ENCODE data around the gene MYO16. TPM values are rescaled to one million over a fixed set of nuclear protein-coding genes. Genes with fewer than 3 reads are reported as not detected.

Gene MYO16
- total and polyA plus RNA-seq, 12 donors, result 0.56 to 2.4 (median 1.4) TPM

GRCh38 chr13:109172136-109172535 is 542.7 kb downstream of the MYO16 start:
- no peaks in the 10 kb centered on the region for H3K9me3 ChIP-seq (replicated peaks in 1 of 3)
- no peak overlapping the region for H3K27ac ChIP-seq
- no peak for TF ChIP-seq POLR2A (IDR thresholded peaks at IDR 0.05)
- TF ChIP-seq, protein P1, sequence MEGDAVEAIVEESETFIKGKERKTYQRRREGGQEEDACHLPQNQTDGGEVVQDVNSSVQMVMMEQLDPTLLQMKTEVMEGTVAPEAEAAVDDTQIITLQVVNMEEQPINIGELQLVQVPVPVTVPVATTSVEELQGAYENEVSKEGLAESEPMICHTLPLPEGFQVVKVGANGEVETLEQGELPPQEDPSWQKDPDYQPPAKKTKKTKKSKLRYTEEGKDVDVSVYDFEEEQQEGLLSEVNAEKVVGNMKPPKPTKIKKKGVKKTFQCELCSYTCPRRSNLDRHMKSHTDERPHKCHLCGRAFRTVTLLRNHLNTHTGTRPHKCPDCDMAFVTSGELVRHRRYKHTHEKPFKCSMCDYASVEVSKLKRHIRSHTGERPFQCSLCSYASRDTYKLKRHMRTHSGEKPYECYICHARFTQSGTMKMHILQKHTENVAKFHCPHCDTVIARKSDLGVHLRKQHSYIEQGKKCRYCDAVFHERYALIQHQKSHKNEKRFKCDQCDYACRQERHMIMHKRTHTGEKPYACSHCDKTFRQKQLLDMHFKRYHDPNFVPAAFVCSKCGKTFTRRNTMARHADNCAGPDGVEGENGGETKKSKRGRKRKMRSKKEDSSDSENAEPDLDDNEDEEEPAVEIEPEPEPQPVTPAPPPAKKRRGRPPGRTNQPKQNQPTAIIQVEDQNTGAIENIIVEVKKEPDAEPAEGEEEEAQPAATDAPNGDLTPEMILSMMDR (IDR thresholded peaks at IDR 0.05), result no peak
- H3K4me1 ChIP-seq (replicated peaks in 1 of 2), result no peaks in the 10 kb centered on the region
- 69 to 74% (median 71%) methylated on average over 2 of the region's 2 CpGs for WGBS, 4 donors
- intact Hi-C loops (cut with DNase I), result no loop called here
- H3K27me3 ChIP-seq, result no peaks in the 10 kb centered on the region
- no peak for DNase-seq
- H3K36me3 ChIP-seq (replicated peaks in 1 of 2), result no peaks in the 10 kb centered on the region
- no peak overlapping the region for H3K4me3 ChIP-seq

DNA sequence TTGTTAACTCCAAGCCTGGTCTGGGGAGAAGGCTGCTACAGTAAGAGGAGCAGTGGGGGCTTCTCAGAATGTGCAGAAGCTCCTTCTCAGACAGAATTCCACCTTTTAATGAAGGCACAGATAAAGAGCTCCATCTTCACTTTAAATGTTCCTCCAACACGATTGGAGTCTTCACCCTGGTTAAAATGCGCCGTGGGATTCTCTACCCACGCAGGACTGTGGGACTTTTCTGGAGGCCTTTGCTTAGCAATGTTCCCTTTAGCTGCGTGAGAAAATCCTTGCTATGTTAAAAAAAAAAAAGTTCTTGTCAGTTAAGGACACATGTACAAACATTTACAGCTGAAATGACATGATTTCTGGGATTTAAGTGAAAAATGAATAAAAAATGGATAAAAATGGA is 546.3 kb downstream of the MYO16 start:
- DNase-seq, result no peak
- Histone ChIP-seq H3K9me3 (replicated peaks in 1 of 3) (no peaks in the 10 kb centered on the region), H3K27ac (no peak overlapping the region), H3K4me1 (replicated peaks in 1 of 2) (no peaks in the 10 kb centered on the region), H3K4me3 (no peak overlapping the region), H3K27me3 (no peaks in the 10 kb centered on the region), H3K36me3 (replicated peaks in 1 of 2) (no peaks in the 10 kb centered on the region)
- TF ChIP-seq, protein P1 (IDR thresholded peaks at IDR 0.05), result no peak
- TF ChIP-seq POLR2A (IDR thresholded peaks at IDR 0.05), result no peak
- intact Hi-C loops (cut with DNase I), result no loop called here
- WGBS, 4 donors, result 91 to 94% (median 93%) methylated on average over 5 of the region's 5 CpGs

DNA sequence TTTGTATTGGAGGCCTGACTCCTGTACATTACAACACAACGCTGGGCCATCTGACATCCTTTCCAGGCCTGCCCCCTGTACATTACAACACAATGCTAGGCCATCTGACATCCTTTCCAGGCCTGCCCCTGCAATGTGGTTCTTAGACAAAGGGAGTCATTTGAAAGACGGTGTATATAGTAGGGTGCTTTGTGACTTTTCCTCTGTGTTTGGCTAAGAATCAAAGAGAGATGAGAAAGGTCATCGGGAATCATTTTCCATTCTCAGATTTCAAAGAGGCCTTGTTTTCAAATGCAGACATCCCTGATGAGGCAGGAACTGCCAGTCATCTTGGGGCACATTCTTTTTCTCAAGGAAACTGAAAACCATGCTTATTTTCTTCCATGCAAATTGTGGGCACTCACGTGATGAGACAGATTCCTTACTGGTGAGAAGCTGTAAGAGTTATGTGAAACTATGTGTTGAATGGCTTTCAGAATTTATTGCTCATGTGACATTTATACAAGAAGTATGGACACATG is 551.6 kb downstream of the MYO16 start:
- Histone ChIP-seq H3K27ac (no peak overlapping the region), H3K9me3 (replicated peaks in 1 of 3) (no peaks in the 10 kb centered on the region), H3K36me3 (replicated peaks in 1 of 2) (no peaks in the 10 kb centered on the region), H3K4me3 (no peak overlapping the region), H3K27me3 (no peaks in the 10 kb centered on the region), H3K4me1 (replicated peaks in 1 of 2) (peaks cover 0 to 4% of the 10 kb centered on the region in 2 donors)
- no peak for DNase-seq
- TF ChIP-seq POLR2A (IDR thresholded peaks at IDR 0.05), result no peak
- TF ChIP-seq, protein P1 (IDR thresholded peaks at IDR 0.05), result no peak
- WGBS, 4 donors, result 46 to 60% (median 54%) methylated on average over 4 of the region's 4 CpGs
- intact Hi-C loops (cut with DNase I), result no loop called here

DNA sequence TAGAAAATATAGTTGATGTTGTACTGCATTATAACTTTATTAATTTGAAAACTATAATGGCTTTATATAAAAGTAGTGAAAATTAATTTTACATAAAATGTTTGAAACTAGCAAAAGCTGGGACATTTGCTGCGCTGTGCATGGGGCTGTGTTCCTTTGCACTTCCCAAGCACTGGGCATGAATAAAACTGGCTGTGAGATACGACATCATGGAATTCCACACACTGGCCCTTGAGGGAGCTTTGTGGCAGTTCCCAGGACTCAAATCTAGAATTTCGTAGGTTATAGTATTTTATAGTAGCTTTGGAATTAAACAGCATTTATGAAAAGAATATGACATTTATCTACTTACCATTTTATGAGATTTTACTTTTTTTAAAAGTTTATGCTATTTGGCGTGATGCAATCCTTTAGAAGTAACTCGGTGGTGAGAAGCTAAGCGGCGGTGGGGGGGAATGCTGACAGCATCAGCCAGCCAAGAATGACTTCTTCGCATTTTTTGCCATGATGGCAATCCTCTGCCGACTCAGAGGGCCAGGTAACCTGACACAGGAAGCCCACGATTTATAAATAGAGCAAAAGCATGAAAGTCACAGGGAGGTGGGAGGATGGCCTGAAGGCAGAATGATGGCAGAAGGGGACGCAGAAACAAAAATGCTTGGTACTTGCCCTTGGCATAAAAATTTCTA is 553.5 kb downstream of the MYO16 start:
- no peak for TF ChIP-seq POLR2A (IDR thresholded peaks at IDR 0.05)
- TF ChIP-seq, protein P1 (IDR thresholded peaks at IDR 0.05), result no peak
- Histone ChIP-seq H3K36me3 (replicated peaks in 1 of 2) (no peaks in the 10 kb centered on the region), H3K4me3 (no peak overlapping the region), H3K4me1 (replicated peaks in 1 of 2) (peaks cover 0 to 4% of the 10 kb centered on the region in 2 donors), H3K27me3 (no peaks in the 10 kb centered on the region), H3K9me3 (replicated peaks in 1 of 3) (no peaks in the 10 kb centered on the region), H3K27ac (no peak overlapping the region)
- intact Hi-C loops (cut with DNase I), result no loop called here
- 79 to 81% (median 80%) methylated on average over 11 of the region's 11 CpGs for WGBS, 4 donors
- no peak for DNase-seq
